Cardiac muscle cell (in vitro differentiated cells and primary cell): ENCODE measurements around the gene TAS2R39. TPM values are rescaled to one million over a fixed set of nuclear protein-coding genes. Genes with fewer than 3 reads are reported as not detected.
"Not testable (repeated sequence)": the region's sequence is repeated elsewhere in the genome, so short reads cannot be mapped to it uniquely, and the experiment has no call there.

ENCODE experiments used
- DNase-seq, 2 donors: peaks; one replicate each; pipeline versions ENCODE4 v3.0.0 to v3.0.0-alpha.2; 2010 to 2017; ENCODE audit warnings: low read depth in 1 of 2, low spot score in 1 of 2
- H3K27ac ChIP-seq: fragments of 200-600 bp; sonication (generic); 2 replicates; pipeline ENCODE4 v1.5.1; 2016
- H3K27me3 ChIP-seq: fragments of 200-600 bp; sonication (generic); 2 replicates; pipeline ENCODE4 v1.6.0; 2016; ENCODE audit warnings: control low read depth
- H3K36me3 ChIP-seq: fragments of 200-600 bp; sonication (generic); 2 replicates; pipeline ENCODE4 v1.5.1; 2016; ENCODE audit warnings: control low read depth
- H3K4me1 ChIP-seq: fragments of 200-600 bp; sonication (generic); 2 replicates; pipeline ENCODE4 v1.8.1; 2017; ENCODE audit warnings: low read depth, mild to moderate bottlenecking, mixed run types
- H3K4me3 ChIP-seq: fragments of 200-600 bp; sonication (generic); 2 replicates; pipeline ENCODE4 v1.5.1; 2016; ENCODE audit warnings: mild to moderate bottlenecking
- H3K9me3 ChIP-seq: fragments of 200-600 bp; sonication (generic); 2 replicates; pipeline ENCODE4 v1.5.1; 2017; ENCODE audit warnings: low read depth, mild to moderate bottlenecking, control low read depth
- polyA plus RNA-seq: library from polyadenylated mRNA; unstranded; fragments of >200 nt; fragmentation: Nextera tagmentation; extraction: Ambion mirVana; gene quantifications from 2 replicates; pipeline ENCODE4 v1.2.1, GENCODE V29; 2016
- total RNA-seq: library from RNA; depleted of rRNA; stranded (reverse); fragments of >200 nt; gene quantifications from 2 replicates; pipeline ENCODE4 v1.2.3, GENCODE V29; 2016
- TF ChIP-seq, protein P1 (sequence below): IDR thresholded peaks from 2 replicates; pipeline ENCODE4 v1.5.1; 2012; ENCODE audit warnings: low read depth, mild to moderate bottlenecking, low read length

The TAS2R39 gene
- total and polyA plus RNA-seq, 2 experiments from 2014 or later, result not detected

DNA sequence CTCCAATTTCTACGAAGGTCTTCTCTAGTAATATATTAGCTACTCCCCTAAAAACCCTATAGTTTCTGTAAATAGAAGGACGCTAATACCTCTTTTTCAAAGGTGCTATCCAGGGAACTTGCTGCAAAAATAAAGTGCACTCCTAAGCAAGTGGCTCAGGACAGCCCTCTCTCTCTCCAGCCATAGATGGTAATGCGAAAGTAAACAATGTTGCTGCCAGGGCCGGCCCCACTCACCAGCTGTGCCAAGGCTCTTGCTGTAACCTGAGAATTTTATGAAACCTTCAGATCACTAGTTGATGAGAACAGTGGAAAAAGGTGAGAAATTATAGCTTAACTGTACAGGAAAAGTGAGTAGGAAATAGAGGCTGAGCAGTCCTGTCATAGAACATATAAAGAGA is 10.9 kb upstream of the TAS2R39 start:
- no peaks in the 10 kb centered on the region for H3K36me3 ChIP-seq

GRCh38 chr7:143176128-143176527 is 7.1 kb upstream of the TAS2R39 start:
- H3K27me3 ChIP-seq, result no peaks in the 10 kb centered on the region
- no peaks in the 10 kb centered on the region for H3K4me1 ChIP-seq
- DNase-seq, result no peak
- H3K27ac ChIP-seq, result no peak overlapping the region
- TF ChIP-seq, protein P1, sequence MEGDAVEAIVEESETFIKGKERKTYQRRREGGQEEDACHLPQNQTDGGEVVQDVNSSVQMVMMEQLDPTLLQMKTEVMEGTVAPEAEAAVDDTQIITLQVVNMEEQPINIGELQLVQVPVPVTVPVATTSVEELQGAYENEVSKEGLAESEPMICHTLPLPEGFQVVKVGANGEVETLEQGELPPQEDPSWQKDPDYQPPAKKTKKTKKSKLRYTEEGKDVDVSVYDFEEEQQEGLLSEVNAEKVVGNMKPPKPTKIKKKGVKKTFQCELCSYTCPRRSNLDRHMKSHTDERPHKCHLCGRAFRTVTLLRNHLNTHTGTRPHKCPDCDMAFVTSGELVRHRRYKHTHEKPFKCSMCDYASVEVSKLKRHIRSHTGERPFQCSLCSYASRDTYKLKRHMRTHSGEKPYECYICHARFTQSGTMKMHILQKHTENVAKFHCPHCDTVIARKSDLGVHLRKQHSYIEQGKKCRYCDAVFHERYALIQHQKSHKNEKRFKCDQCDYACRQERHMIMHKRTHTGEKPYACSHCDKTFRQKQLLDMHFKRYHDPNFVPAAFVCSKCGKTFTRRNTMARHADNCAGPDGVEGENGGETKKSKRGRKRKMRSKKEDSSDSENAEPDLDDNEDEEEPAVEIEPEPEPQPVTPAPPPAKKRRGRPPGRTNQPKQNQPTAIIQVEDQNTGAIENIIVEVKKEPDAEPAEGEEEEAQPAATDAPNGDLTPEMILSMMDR, result no peak
- H3K4me3 ChIP-seq, result no peak overlapping the region
- H3K9me3 ChIP-seq, result no peaks in the 10 kb centered on the region
- H3K36me3 ChIP-seq, result no peaks in the 10 kb centered on the region

More for the DNA sequence above, 10.9 kb upstream of the TAS2R39 start:
- no peak overlapping the region for H3K4me3 ChIP-seq
- H3K4me1 ChIP-seq, result no peaks in the 10 kb centered on the region
- DNase-seq, result no peak
- H3K27me3 ChIP-seq, result no peaks in the 10 kb centered on the region
- TF ChIP-seq, protein P1, result no peak
- H3K9me3 ChIP-seq, result no peaks in the 10 kb centered on the region
- no peak overlapping the region for H3K27ac ChIP-seq

GRCh38 chr7:143177374-143178119 is 5.7 kb upstream of the TAS2R39 start:
- no peaks in the 10 kb centered on the region for H3K36me3 ChIP-seq
- no peak for DNase-seq
- H3K4me1 ChIP-seq, result no peaks in the 10 kb centered on the region
- H3K27me3 ChIP-seq, result no peaks in the 10 kb centered on the region
- no peak overlapping the region for H3K27ac ChIP-seq
- H3K9me3 ChIP-seq, result no peaks in the 10 kb centered on the region
- H3K4me3 ChIP-seq, result no peak overlapping the region
- TF ChIP-seq, protein P1, result no peak

GRCh38 chr7:143180771-143181170 is 2.4 kb upstream of the TAS2R39 start:
- not testable (repeated sequence) for H3K4me3 ChIP-seq, H3K27ac ChIP-seq, H3K4me1 ChIP-seq, DNase-seq, H3K36me3 ChIP-seq, H3K27me3 ChIP-seq, H3K9me3 ChIP-seq

- TF ChIP-seq, protein P1, result no peak
- Histone ChIP-seq H3K4me3 (no peak overlapping the region), H3K36me3 (no peaks in the 10 kb centered on the region), H3K27ac (no peak overlapping the region), H3K4me1 (no peaks in the 10 kb centered on the region), H3K27me3 (no peaks in the 10 kb centered on the region), H3K9me3 (no peaks in the 10 kb centered on the region)
- DNase-seq, result no peak
Measured at GRCh38 chr7:143181349-143181748, 1.9 kb upstream of the TAS2R39 start.

- Histone ChIP-seq H3K27ac (no peak overlapping the region), H3K4me3 (no peak overlapping the region), H3K36me3 (no peaks in the 10 kb centered on the region), H3K4me1 (no peaks in the 10 kb centered on the region), H3K27me3 (no peaks in the 10 kb centered on the region), H3K9me3 (no peaks in the 10 kb centered on the region)
- DNase-seq, result no peak
- TF ChIP-seq, protein P1, result no peak
Measured at GRCh38 chr7:143185551-143185950, 2.3 kb downstream of the TAS2R39 start.
